Measurements from ENCODE around the gene CFAP61.

DNA sequence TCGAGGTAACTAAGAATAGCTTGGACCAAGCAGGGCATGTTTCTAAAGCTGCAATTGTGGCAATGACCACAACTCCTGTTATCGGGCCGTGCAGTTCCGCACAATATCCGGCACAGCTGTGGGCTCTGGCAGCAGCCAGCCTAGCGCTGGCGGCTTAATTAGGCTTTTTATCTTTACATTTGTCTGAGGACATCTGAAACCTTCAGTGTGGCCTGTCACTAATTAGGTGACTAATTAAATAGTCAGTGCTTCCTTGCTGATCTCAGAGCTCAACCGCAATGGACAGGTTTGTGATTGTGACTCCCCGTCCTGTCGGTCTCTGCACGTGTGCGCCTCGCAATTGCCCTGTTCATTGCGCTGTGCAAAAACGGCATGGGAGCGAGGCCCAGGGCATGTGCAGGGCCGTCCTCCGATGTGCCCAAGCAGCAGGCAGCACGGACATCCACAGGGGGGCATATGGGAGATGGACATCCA lies 180.7 kb downstream of the CFAP61 start:
- TF ChIP-seq, protein P1, sequence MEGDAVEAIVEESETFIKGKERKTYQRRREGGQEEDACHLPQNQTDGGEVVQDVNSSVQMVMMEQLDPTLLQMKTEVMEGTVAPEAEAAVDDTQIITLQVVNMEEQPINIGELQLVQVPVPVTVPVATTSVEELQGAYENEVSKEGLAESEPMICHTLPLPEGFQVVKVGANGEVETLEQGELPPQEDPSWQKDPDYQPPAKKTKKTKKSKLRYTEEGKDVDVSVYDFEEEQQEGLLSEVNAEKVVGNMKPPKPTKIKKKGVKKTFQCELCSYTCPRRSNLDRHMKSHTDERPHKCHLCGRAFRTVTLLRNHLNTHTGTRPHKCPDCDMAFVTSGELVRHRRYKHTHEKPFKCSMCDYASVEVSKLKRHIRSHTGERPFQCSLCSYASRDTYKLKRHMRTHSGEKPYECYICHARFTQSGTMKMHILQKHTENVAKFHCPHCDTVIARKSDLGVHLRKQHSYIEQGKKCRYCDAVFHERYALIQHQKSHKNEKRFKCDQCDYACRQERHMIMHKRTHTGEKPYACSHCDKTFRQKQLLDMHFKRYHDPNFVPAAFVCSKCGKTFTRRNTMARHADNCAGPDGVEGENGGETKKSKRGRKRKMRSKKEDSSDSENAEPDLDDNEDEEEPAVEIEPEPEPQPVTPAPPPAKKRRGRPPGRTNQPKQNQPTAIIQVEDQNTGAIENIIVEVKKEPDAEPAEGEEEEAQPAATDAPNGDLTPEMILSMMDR (IDR thresholded peaks at IDR 0.05) = no peak
- no peak for TF ChIP-seq POLR2A (IDR thresholded peaks at IDR 0.05)

All from thyroid gland (tissue), 4 donors.